Measurements from ENCODE around the gene OR5K2.

Gene OR5K2

DNA sequence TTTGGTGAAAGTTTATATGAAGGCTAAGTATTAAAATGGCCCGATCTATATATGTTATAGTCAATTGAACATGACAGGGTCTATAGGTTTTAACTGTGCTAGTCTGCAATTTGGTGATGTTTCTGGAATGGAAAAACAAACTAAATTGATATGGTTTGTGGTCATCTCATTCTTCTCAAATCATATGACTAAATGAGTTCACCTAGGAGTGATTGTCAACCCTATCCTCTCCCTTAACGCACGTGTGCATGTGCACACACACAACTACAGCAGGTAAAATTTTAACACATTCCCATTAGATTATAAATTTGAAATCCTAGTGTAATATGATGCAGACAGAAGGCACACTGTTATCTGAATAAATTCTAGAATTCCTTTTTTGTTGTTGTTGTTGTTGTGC, 16.3 kb downstream of the OR5K2 start:
- Histone ChIP-seq H3K4me3 (ENCODE audit: low read depth, low read length) (no peak overlapping the region), H3K36me3 (peaks cover 26% of the 10 kb centered on the region), H3K9me3 (ENCODE audit: severe bottlenecking) (no peaks in the 10 kb centered on the region), H3K27ac (no peak overlapping the region), H3K27me3 (ENCODE audit: insufficient read depth, low read depth, severe bottlenecking) (no peaks in the 10 kb centered on the region)
- TF ChIP-seq CTCF (IDR thresholded peaks at IDR 0.05; ENCODE audit: low read depth, low read length), result no peak
- DNase-seq, result no peak

- H3K36me3 ChIP-seq, result peaks cover 36% of the 10 kb centered on the region
- TF ChIP-seq CTCF (IDR thresholded peaks at IDR 0.05; ENCODE audit: low read depth, low read length), result no peak
- no peaks in the 10 kb centered on the region for H3K9me3 ChIP-seq (ENCODE audit: severe bottlenecking)
- no peak overlapping the region for H3K27ac ChIP-seq
- DNase-seq, result no peak
- H3K4me3 ChIP-seq (ENCODE audit: low read depth, low read length), result no peak overlapping the region
- H3K27me3 ChIP-seq (ENCODE audit: insufficient read depth, low read depth, severe bottlenecking), result no peaks in the 10 kb centered on the region
Measured at GRCh38 chr3:98514948-98515347, 17.5 kb downstream of the OR5K2 start.

GRCh38 chr3:98518816-98519215, 21.3 kb downstream of the OR5K2 start:
- no peak for TF ChIP-seq CTCF (IDR thresholded peaks at IDR 0.05; ENCODE audit: low read depth, low read length)
- Histone ChIP-seq H3K36me3 (peaks cover 47% of the 10 kb centered on the region), H3K27me3 (ENCODE audit: insufficient read depth, low read depth, severe bottlenecking) (no peaks in the 10 kb centered on the region), H3K27ac (no peak overlapping the region), H3K4me3 (ENCODE audit: low read depth, low read length) (no peak overlapping the region), H3K9me3 (ENCODE audit: severe bottlenecking) (no peaks in the 10 kb centered on the region)
- no peak for DNase-seq

- Histone ChIP-seq H3K27me3 (ENCODE audit: insufficient read depth, low read depth, severe bottlenecking) (no peaks in the 10 kb centered on the region), H3K27ac (no peak overlapping the region), H3K4me3 (ENCODE audit: low read depth, low read length) (no peak overlapping the region), H3K9me3 (ENCODE audit: severe bottlenecking) (no peaks in the 10 kb centered on the region), H3K36me3 (peaks cover 47% of the 10 kb centered on the region)
- TF ChIP-seq CTCF (IDR thresholded peaks at IDR 0.05; ENCODE audit: low read depth, low read length), result no peak
- no peak for DNase-seq
Measured at GRCh38 chr3:98519351-98519750, 21.9 kb downstream of the OR5K2 start.

DNA sequence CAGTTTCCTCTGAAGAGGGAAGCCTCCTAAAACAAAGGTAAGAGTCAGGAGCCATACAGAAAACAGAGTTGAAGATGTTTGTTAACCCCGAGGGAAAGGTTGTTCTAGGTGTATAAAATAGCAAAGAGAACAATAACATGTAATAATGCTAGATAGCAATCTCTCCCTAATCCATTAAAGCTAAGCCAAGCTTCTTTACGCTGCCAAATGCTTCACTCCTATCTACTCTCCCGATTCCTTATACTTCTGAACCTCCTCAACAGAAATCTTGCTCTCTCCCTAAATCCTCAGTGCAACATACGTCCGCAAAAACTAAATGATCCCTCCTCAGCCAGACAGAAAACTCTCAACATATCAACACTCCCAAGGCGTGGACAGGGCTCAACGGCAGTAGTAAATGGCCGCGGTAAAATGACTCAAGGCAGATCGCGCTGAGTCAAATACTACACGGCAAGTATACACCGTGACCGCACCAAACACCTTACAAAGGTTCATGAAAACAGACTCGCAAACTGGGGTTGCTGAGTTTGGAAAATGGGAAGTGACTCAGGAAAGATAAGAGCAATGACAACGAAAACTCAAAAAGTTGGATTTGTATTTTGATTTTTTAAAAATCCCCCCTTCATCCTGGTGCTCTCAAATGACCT, 24.5 kb downstream of the OR5K2 start:
- H3K36me3 ChIP-seq, result peaks cover 37% of the 10 kb centered on the region
- DNase-seq, result peak; percentile 19
- peak overlapping the region; percentile 99 for H3K4me3 ChIP-seq (ENCODE audit: low read depth, low read length)
- peak overlapping the region; percentile 80 for H3K27ac ChIP-seq
- H3K27me3 ChIP-seq (ENCODE audit: insufficient read depth, low read depth, severe bottlenecking), result no peaks in the 10 kb centered on the region
- no peak for TF ChIP-seq CTCF (IDR thresholded peaks at IDR 0.05; ENCODE audit: low read depth, low read length)
- no peaks in the 10 kb centered on the region for H3K9me3 ChIP-seq (ENCODE audit: severe bottlenecking)

Data from WERI-Rb-1 (cell line).